Measurements from ENCODE around the gene CPNE7. TPM values are rescaled to one million over a fixed set of nuclear protein-coding genes. Genes with fewer than 3 reads are reported as not detected.

CPNE7 gene
- total and polyA plus RNA-seq, 4 donors: 0.30 to 0.56 (median 0.47) TPM; not detected in 1

GRCh38 chr16:89610108-89610453 is 34.5 kb downstream of the CPNE7 start:
- TF ChIP-seq FOXA1 (IDR thresholded peaks at IDR 0.05): no peak
- no peak for TF ChIP-seq YY1 (IDR thresholded peaks at IDR 0.05)
- TF ChIP-seq HNF4G (IDR thresholded peaks at IDR 0.05): no peak
- no peaks in the 10 kb centered on the region for H3K4me1 ChIP-seq (ENCODE audit: control insufficient read depth in 4 of 4, insufficient read depth in 4 of 4, low read length in 3 of 4)
- H3K9me3 ChIP-seq (ENCODE audit: control insufficient read depth in 4 of 4, low read length in 3 of 4): no peaks in the 10 kb centered on the region
- H3K4me3 ChIP-seq (ENCODE audit: low read depth in 1 of 3, low read length in 3 of 3): no peak overlapping the region
- no peaks in the 10 kb centered on the region for H3K36me3 ChIP-seq (ENCODE audit: control insufficient read depth in 4 of 4, insufficient read depth in 3 of 4, low read depth in 1 of 4, low read length in 3 of 4)
- WGBS: 65% methylated on average over 1 of the region's 1 CpG
- no peak overlapping the region for H3K27ac ChIP-seq (ENCODE audit: low read depth in 1 of 2, low read length in 2 of 2)
- no peak for DNase-seq (ENCODE audit: low spot score)
- no peak overlapping the region for H3K9ac ChIP-seq (ENCODE audit: low read depth in 1 of 2, low read length in 2 of 2)
- H3K27me3 ChIP-seq (ENCODE audit: control insufficient read depth in 4 of 4, insufficient read depth in 4 of 4, low read length in 3 of 4): no peaks in the 10 kb centered on the region

GRCh38 chr16:89612415-89613166 is 37.0 kb downstream of the CPNE7 start:
- H3K9ac ChIP-seq (ENCODE audit: low read depth in 1 of 2, low read length in 2 of 2): no peak overlapping the region
- no peak for DNase-seq (ENCODE audit: low spot score)
- H3K4me3 ChIP-seq (ENCODE audit: low read depth in 1 of 3, low read length in 3 of 3): no peak overlapping the region
- H3K27me3 ChIP-seq (ENCODE audit: control insufficient read depth in 4 of 4, insufficient read depth in 4 of 4, low read length in 3 of 4): no peaks in the 10 kb centered on the region
- H3K4me1 ChIP-seq (ENCODE audit: control insufficient read depth in 4 of 4, insufficient read depth in 4 of 4, low read length in 3 of 4): no peaks in the 10 kb centered on the region
- no peak overlapping the region for H3K27ac ChIP-seq (ENCODE audit: low read depth in 1 of 2, low read length in 2 of 2)
- no peaks in the 10 kb centered on the region for H3K36me3 ChIP-seq (ENCODE audit: control insufficient read depth in 4 of 4, insufficient read depth in 3 of 4, low read depth in 1 of 4, low read length in 3 of 4)
- 89% methylated on average over 20 of the region's 20 CpGs for WGBS
- TF ChIP-seq TAF1 (conservative IDR thresholded peaks at IDR 0.05) (no peak), GABPA (IDR thresholded peaks at IDR 0.05 in 1 of 2, conservative IDR thresholded peaks at IDR 0.05 in 1 of 2) (no peak), HNF4G (IDR thresholded peaks at IDR 0.05) (no peak), SP1 (IDR thresholded peaks at IDR 0.05) (no peak)
- H3K9me3 ChIP-seq (ENCODE audit: control insufficient read depth in 4 of 4, low read length in 3 of 4): no peaks in the 10 kb centered on the region

- H3K27me3 ChIP-seq (ENCODE audit: control insufficient read depth in 4 of 4, insufficient read depth in 4 of 4, low read length in 3 of 4): no peaks in the 10 kb centered on the region
- no peak for DNase-seq (ENCODE audit: low spot score)
- no peaks in the 10 kb centered on the region for H3K9me3 ChIP-seq (ENCODE audit: control insufficient read depth in 4 of 4, low read length in 3 of 4)
- no peak within 1 kb of the TSS for H3K9ac ChIP-seq (ENCODE audit: low read depth in 1 of 2, low read length in 2 of 2)
- H3K36me3 ChIP-seq (ENCODE audit: control insufficient read depth in 4 of 4, insufficient read depth in 3 of 4, low read depth in 1 of 4, low read length in 3 of 4): no peaks in the 10 kb centered on the region
- TF ChIP-seq RAD21 (IDR thresholded peaks at IDR 0.05) (no peak), HNF4A (conservative IDR thresholded peaks at IDR 0.05) (no peak), RXRA (IDR thresholded peaks at IDR 0.05) (no peak), YY1 (IDR thresholded peaks at IDR 0.05) (no peak), GABPA (IDR thresholded peaks at IDR 0.05 in 1 of 2, conservative IDR thresholded peaks at IDR 0.05 in 1 of 2) (no peak), MAX (IDR thresholded peaks at IDR 0.05) (no peak), FOXA1 (IDR thresholded peaks at IDR 0.05) (no peak), SP1 (IDR thresholded peaks at IDR 0.05) (no peak), CTCF (IDR thresholded peaks at IDR 0.05; ENCODE audit: low read depth, low read length, missing input control) (no peak), ATF3 (IDR thresholded peaks at IDR 0.05) (no peak), NR2F2 (IDR thresholded peaks at IDR 0.05) (no peak), ZBTB33 (IDR thresholded peaks at IDR 0.05) (no peak), FOXA2 (IDR thresholded peaks at IDR 0.05) (no peak), HNF4G (IDR thresholded peaks at IDR 0.05) (no peak), JUND (IDR thresholded peaks at IDR 0.05) (no peak), EGR1 (IDR thresholded peaks at IDR 0.05; ENCODE audit: low read depth in 2 of 2) (no peak), REST (IDR thresholded peaks at IDR 0.05) (no peak)
- no peaks in the 10 kb centered on the region for H3K4me1 ChIP-seq (ENCODE audit: control insufficient read depth in 4 of 4, insufficient read depth in 4 of 4, low read length in 3 of 4)
- no peak within 1 kb of the TSS for H3K4me3 ChIP-seq (ENCODE audit: low read depth in 1 of 3, low read length in 3 of 3)
- no peak within 1 kb of the TSS for H3K27ac ChIP-seq (ENCODE audit: low read depth in 1 of 2, low read length in 2 of 2)
- 82% methylated on average over 19 of the region's 19 CpGs for WGBS
Observed at GRCh38 chr16:89613231-89613953, 37.8 kb downstream of the CPNE7 start, which contains the start of gene DPEP1. TSS of gene DPEP1 (plus strand) at chr16:89613642. CDS start at chr16:89630411, 16,769 bp downstream.
